ENCODE data around the gene RNF217.

DNA sequence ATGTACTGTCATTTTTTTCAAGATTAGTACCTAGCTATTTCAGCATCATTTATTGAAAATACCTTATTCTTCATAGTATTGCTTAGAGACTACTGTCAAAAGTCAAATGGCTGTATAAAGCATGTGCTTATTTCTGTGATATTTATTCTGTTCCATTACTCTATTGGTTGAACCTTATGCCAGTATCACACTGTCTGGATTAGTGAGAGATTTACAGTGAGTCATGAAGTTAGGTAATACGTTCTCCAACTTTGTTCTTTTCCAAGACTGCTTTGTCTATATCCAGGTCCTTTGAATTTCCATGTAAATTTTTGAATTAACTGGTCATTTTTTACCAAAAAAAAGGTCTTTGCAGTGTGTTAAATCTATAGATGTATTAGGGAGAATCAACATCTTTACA lies 18.6 kb upstream of the RNF217 start:
- TF ChIP-seq CTCF (IDR thresholded peaks at IDR 0.05): no peak
- no peak for TF ChIP-seq POLR2A (IDR thresholded peaks at IDR 0.05)
- no peak for TF ChIP-seq EP300 (IDR thresholded peaks at IDR 0.05)
- TF ChIP-seq POLR2AphosphoS5 (IDR thresholded peaks at IDR 0.05): no peak
